Measurements from ENCODE around the gene SLC22A23. TPM values are rescaled to one million over a fixed set of nuclear protein-coding genes. Genes with fewer than 3 reads are reported as not detected.
A peak's percentile ranks its signal among the peaks of the same experiment; 100 is the strongest.

The SLC22A23 gene
- total and polyA plus RNA-seq, 8 donors, result 5.9 to 241 (median 18.9) TPM

DNA sequence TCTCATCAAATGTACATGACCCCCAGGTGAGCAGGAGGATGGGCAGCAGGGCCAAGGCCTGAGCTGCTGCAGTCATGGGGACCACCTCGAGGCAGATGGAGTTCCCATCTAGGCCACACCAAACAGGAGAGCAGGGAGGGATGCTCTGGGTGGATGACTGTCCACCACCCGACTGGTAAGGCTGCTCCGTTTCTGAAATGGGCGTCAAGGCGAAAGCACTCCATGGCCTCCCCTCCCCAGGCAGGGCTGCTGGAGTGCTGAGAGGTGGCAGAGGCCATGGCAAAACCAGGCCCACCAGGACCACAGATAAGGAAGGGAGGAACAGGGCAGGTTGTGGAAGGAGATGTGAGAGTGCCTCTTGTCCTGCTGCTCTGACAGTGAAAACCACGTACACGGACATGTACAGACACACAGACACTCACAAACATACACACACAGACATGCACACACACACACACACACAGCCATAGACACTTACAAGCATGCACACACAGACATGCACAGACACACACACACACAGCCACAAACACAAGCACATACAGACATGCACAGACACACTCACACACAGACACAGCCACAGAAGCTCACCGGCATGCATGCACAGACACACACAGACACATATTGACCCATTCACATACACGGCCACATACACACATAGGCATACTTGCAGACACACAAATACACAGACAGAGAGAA lies 104.9 kb downstream of the SLC22A23 start:
- WGBS, 5 donors, result 77 to 92% (median 81%) methylated on average over 9 of the region's 9 CpGs
- H3K27me3 ChIP-seq, result no peaks in the 10 kb centered on the region
- DNase-seq, result no peak
- no peak overlapping the region for H3K4me3 ChIP-seq
- intact Hi-C loops (cut with DNase I; ENCODE audit: low total_unique reads), result no loop called here
- no peaks in the 10 kb centered on the region for H3K9me3 ChIP-seq
- H3K36me3 ChIP-seq, result no peaks in the 10 kb centered on the region
- H3K4me1 ChIP-seq, result peaks cover 23 to 59% (median 40%) of the 10 kb centered on the region in 4 donors
- TF ChIP-seq POLR2A (IDR thresholded peaks at IDR 0.05), result no peak
- no peak for TF ChIP-seq EP300 (IDR thresholded peaks at IDR 0.05)
- no peak for TF ChIP-seq POLR2AphosphoS5 (IDR thresholded peaks at IDR 0.05)
- TF ChIP-seq, protein P1, sequence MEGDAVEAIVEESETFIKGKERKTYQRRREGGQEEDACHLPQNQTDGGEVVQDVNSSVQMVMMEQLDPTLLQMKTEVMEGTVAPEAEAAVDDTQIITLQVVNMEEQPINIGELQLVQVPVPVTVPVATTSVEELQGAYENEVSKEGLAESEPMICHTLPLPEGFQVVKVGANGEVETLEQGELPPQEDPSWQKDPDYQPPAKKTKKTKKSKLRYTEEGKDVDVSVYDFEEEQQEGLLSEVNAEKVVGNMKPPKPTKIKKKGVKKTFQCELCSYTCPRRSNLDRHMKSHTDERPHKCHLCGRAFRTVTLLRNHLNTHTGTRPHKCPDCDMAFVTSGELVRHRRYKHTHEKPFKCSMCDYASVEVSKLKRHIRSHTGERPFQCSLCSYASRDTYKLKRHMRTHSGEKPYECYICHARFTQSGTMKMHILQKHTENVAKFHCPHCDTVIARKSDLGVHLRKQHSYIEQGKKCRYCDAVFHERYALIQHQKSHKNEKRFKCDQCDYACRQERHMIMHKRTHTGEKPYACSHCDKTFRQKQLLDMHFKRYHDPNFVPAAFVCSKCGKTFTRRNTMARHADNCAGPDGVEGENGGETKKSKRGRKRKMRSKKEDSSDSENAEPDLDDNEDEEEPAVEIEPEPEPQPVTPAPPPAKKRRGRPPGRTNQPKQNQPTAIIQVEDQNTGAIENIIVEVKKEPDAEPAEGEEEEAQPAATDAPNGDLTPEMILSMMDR (IDR thresholded peaks at IDR 0.05), result no peak
- peak overlapping the region in 4 of 5 donors; percentile 13 to 52 (median 44) for H3K27ac ChIP-seq

DNA sequence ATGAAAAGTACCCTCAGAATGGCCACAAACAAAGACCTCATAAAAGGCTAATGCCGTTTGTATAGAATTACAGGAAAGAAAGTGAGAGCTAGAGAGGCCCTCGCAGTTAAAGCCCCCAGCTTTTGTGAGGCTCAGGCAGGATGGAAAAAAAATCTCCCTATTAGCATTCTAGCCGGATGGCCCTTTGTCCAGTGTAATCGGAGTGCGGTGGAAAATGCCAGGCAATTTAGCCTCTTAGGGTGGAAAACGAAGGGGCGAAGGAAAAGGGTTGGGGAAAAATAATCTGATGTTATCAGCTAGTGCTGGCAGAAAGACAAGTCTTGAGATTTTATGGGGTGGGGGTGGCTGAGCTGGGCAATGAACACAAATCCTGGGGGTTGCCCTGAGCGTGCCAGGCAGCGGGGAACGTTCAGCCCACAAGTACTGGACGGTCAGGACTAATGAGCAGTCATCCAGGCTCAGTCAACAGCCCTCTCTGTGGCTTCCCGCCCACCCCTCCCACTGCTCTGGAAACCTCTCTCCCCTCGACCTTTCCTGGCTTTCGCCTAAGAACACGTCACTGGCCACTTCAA lies 105.7 kb downstream of the SLC22A23 start:
- peak overlapping the region; percentile 13 to 52 (median 29) for H3K27ac ChIP-seq
- WGBS, 5 donors, result 29 to 43% (median 40%) methylated on average over 15 of the region's 15 CpGs
- H3K36me3 ChIP-seq, result no peaks in the 10 kb centered on the region
- no peaks in the 10 kb centered on the region for H3K9me3 ChIP-seq
- intact Hi-C loops (cut with DNase I; ENCODE audit: low total_unique reads), result no loop called here
- DNase-seq, result peak in 1 of 2 donors; percentile 47
- no peaks in the 10 kb centered on the region for H3K27me3 ChIP-seq
- peaks cover 15 to 55% (median 34%) of the 10 kb centered on the region in 4 donors for H3K4me1 ChIP-seq
- no peak overlapping the region for H3K4me3 ChIP-seq
- TF ChIP-seq, protein P1 (IDR thresholded peaks at IDR 0.05), result no peak
- TF ChIP-seq POLR2AphosphoS5 (IDR thresholded peaks at IDR 0.05) (no peak), POLR2A (IDR thresholded peaks at IDR 0.05) (no peak), EP300 (IDR thresholded peaks at IDR 0.05) (no peak)

DNA sequence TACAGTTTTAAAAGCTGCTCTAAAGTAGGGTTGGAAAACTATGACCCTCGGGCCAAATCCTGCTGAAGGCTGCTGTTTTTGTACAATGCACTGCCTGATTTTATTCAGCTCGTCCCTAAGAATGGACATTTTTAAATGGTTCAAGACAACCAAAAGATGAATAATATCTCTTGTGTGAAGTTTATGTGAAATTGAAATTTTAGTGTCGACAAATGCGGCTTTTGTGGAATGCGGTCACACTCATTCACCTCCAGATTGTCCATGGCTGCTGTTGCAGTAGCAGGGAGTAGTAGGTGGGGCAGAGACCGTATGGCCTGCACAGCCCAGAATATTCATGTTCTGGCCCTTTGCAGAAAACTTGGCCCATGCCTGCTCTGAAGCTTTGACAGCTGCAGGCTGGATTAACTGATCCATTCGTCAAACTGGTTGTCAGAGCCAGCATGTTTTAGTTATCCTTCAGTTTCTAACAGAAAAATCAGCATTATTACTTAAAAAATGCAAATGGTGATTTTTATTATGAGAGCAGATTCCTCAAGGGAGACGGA lies 106.5 kb downstream of the SLC22A23 start:
- Histone ChIP-seq H3K36me3 (no peaks in the 10 kb centered on the region), H3K4me1 (peaks cover 16 to 58% (median 35%) of the 10 kb centered on the region in 4 donors), H3K27me3 (no peaks in the 10 kb centered on the region), H3K4me3 (no peak overlapping the region), H3K9me3 (no peaks in the 10 kb centered on the region), H3K27ac (peak overlapping the region in 2 of 5 donors; percentile 29 to 50)
- intact Hi-C loops (cut with DNase I; ENCODE audit: low total_unique reads), result no loop called here
- no peak for DNase-seq
- WGBS, 5 donors, result 64 to 80% (median 64%) methylated on average over 8 of the region's 8 CpGs
- TF ChIP-seq, protein P1 (IDR thresholded peaks at IDR 0.05), result no peak
- no peak for TF ChIP-seq POLR2AphosphoS5 (IDR thresholded peaks at IDR 0.05)
- no peak for TF ChIP-seq POLR2A (IDR thresholded peaks at IDR 0.05)
- no peak for TF ChIP-seq EP300 (IDR thresholded peaks at IDR 0.05)

- no peaks in the 10 kb centered on the region for H3K27me3 ChIP-seq
- H3K27ac ChIP-seq, result peak overlapping the region in 2 of 5 donors; percentile 14 to 29
- H3K4me1 ChIP-seq, result peaks cover 13 to 56% (median 30%) of the 10 kb centered on the region in 4 donors
- no peak overlapping the region for H3K4me3 ChIP-seq
- WGBS, 5 donors, result 66 to 71% (median 69%) methylated on average over 8 of the region's 8 CpGs
- intact Hi-C loops (cut with DNase I; ENCODE audit: low total_unique reads), result no loop called here
- DNase-seq, result no peak
- TF ChIP-seq, protein P1 (IDR thresholded peaks at IDR 0.05), result no peak
- TF ChIP-seq EP300 (IDR thresholded peaks at IDR 0.05) (no peak), POLR2AphosphoS5 (IDR thresholded peaks at IDR 0.05) (no peak), POLR2A (IDR thresholded peaks at IDR 0.05) (no peak)
- no peaks in the 10 kb centered on the region for H3K36me3 ChIP-seq
- H3K9me3 ChIP-seq, result no peaks in the 10 kb centered on the region
These were observed 107.2 kb downstream of the SLC22A23 start for GRCh38 chr6:3349388-3350251.

All from stomach (tissue), 9 donors.